Activated CD8-positive, alpha-beta memory T cell treated with anti-CD3 and anti-CD28 coated beads, Interleukin-2, amount 50 U/mL, for 24 hours (primary cell): ENCODE data around the gene SPTBN4.
"Not testable (repeated sequence)": the region's sequence is repeated elsewhere in the genome, so short reads cannot be mapped to it uniquely, and the experiment has no call there.

Experiments
- DNase-seq: peaks from one replicate; pipeline ENCODE4 v3.0.0-alpha.2; 2020; ENCODE audit errors: extremely low read depth

Gene SPTBN4

GRCh38 chr19:40588110-40588854 lies 121.5 kb downstream of the SPTBN4 start:
- no peak for DNase-seq

GRCh38 chr19:40588926-40589569 lies 122.2 kb downstream of the SPTBN4 start:
- no peak for DNase-seq

GRCh38 chr19:40589591-40590429 lies 123.0 kb downstream of the SPTBN4 start:
- no peak for DNase-seq

- no peak for DNase-seq
Measured at GRCh38 chr19:40590464-40591265, 123.9 kb downstream of the SPTBN4 start.

GRCh38 chr19:40591724-40592123 lies 124.9 kb downstream of the SPTBN4 start:
- DNase-seq: not testable (repeated sequence)

GRCh38 chr19:40592170-40592569 lies 125.4 kb downstream of the SPTBN4 start:
- DNase-seq: no peak

- no peak for DNase-seq
Measured at GRCh38 chr19:40594255-40594654, 127.5 kb downstream of the SPTBN4 start.

- no peak for DNase-seq
Measured at GRCh38 chr19:40594657-40595091, 127.9 kb downstream of the SPTBN4 start.

- no peak for DNase-seq
Measured at GRCh38 chr19:40596608-40597328, 130.0 kb downstream of the SPTBN4 start.

- no peak for DNase-seq
Measured at GRCh38 chr19:40597329-40597838, 130.6 kb downstream of the SPTBN4 start.

GRCh38 chr19:40598121-40598917 lies 131.5 kb downstream of the SPTBN4 start:
- peak; percentile 61 for DNase-seq

GRCh38 chr19:40598918-40599307 lies 132.1 kb downstream of the SPTBN4 start:
- DNase-seq: no peak

- no peak for DNase-seq
Measured at GRCh38 chr19:40599331-40599901, 132.6 kb downstream of the SPTBN4 start.

GRCh38 chr19:40599902-40600569 lies 133.2 kb downstream of the SPTBN4 start:
- DNase-seq: no peak

GRCh38 chr19:40600570-40601133 lies 133.9 kb downstream of the SPTBN4 start:
- no peak for DNase-seq

GRCh38 chr19:40601134-40601974 lies 134.6 kb downstream of the SPTBN4 start, which contains the start of gene LTBP4:
Gene LTBP4, plus strand, starts transcription at chr19:40601369. Its CDS starts 19 bp downstream, at chr19:40601388.
- no peak for DNase-seq

GRCh38 chr19:40603071-40603388 lies 136.2 kb downstream of the SPTBN4 start:
- DNase-seq: no peak
